CD4-positive, alpha-beta T cell (primary cell): ENCODE results near the gene HID1. TPM values are rescaled to one million over a fixed set of nuclear protein-coding genes. Genes with fewer than 3 reads are reported as not detected.

Source experiments
- ATAC-seq: fragments of 200-7000 bp; cut with Tn5 transposase; one replicate; pipeline ENCODE4 v1.10.0; 2022; ENCODE audit warnings: mild to moderate bottlenecking; ENCODE audit not compliant: poor library complexity
- CTCF ChIA-PET: fragments of 350-600 bp; sonication (Branson Sonifier 250); formaldehyde crosslinking; loops from one replicate; lab custom pipeline; 2021; ENCODE audit warnings: antibody characterized with exemption, inconsistent platforms; lab: Charles Lee
- POLR2A ChIA-PET: fragments of 350-600 bp; sonication (Branson Sonifier 250); formaldehyde crosslinking; loops from one replicate; lab custom pipeline; 2021; ENCODE audit warnings: antibody characterized with exemption, inconsistent platforms; lab: Charles Lee
- DNase-seq, 14 experiments: peaks; one replicate each; pipeline ENCODE4 v3.0.0-alpha.2; 2013 to 2020; ENCODE audit warnings: mixed read lengths in 2 of 14
- H3K27ac ChIP-seq, 2 donors: one replicate each; pipeline versions ENCODE4 v1.5.1 to v1.7.0; 2013; ENCODE audit warnings: low read length in 2 of 2, low read depth in 1 of 2, mild to moderate bottlenecking in 1 of 2
- H3K27me3 ChIP-seq, 2 experiments: 1 replicate in 1 of 2; 2 replicates in 1 of 2; pipeline versions ENCODE4 v1.6.1 to v1.7.0; 2013; ENCODE audit warnings: low read length in 2 of 2, control low read depth in 1 of 2, mild to moderate bottlenecking in 1 of 2, moderate library complexity in 1 of 2; ENCODE audit not compliant: insufficient read depth in 2 of 2, control insufficient read depth in 1 of 2
- H3K36me3 ChIP-seq: one replicate; pipeline ENCODE4 v1.6.1; 2013; ENCODE audit warnings: low read length, control low read depth; ENCODE audit not compliant: insufficient read depth
- H3K4me1 ChIP-seq: one replicate; pipeline ENCODE4 v1.6.1; 2013; ENCODE audit warnings: low read length, control low read depth; ENCODE audit not compliant: insufficient read depth
- H3K4me3 ChIP-seq: one replicate; pipeline ENCODE4 v1.5.1; 2013; ENCODE audit warnings: mild to moderate bottlenecking, low read length, moderate library complexity
- H3K9me3 ChIP-seq, 2 experiments: 1 replicate in 1 of 2; 2 replicates in 1 of 2; pipeline versions ENCODE4 v1.6.1 to v1.7.0; 2013; ENCODE audit warnings: low read length in 2 of 2, mild to moderate bottlenecking in 2 of 2, control low read depth in 1 of 2, moderate library complexity in 1 of 2; ENCODE audit not compliant: control insufficient read depth in 1 of 2, insufficient read depth in 1 of 2
- H3K27ac Mint-ChIP-seq: one replicate; pipeline ENCODE4 v1.8.0; 2020; ENCODE audit warnings: mixed read lengths
- H3K27me3 Mint-ChIP-seq: one replicate; pipeline ENCODE4 v1.8.0; 2021; ENCODE audit warnings: mixed read lengths
- H3K36me3 Mint-ChIP-seq: one replicate; pipeline ENCODE4 v1.8.0; 2021; ENCODE audit warnings: low read depth, mixed read lengths
- H3K4me1 Mint-ChIP-seq: one replicate; pipeline ENCODE4 v1.8.0; 2021; ENCODE audit warnings: low read depth, mixed read lengths
- H3K4me3 Mint-ChIP-seq: one replicate; pipeline ENCODE4 v1.8.0; 2020; ENCODE audit warnings: mild to moderate bottlenecking, mixed read lengths
- H3K9me3 Mint-ChIP-seq: one replicate; pipeline ENCODE4 v1.8.0; 2020; ENCODE audit warnings: mixed read lengths
- intact Hi-C, 2 experiments: fragments of 100-400 bp; cut with DNase I in 1 of 2; cut with micrococcal nuclease in 1 of 2; formaldehyde crosslinking; loops; one replicate each; pipeline versions ENCODE4 v1.15.1 to v1.9.0; 2023 to 2025; cut with DNase I, micrococcal nuclease
- total RNA-seq, 174 experiments: library from RNA in 2 of 174; stranded (reverse) in 2 of 174; gene quantifications; one replicate each; pipeline ENCODE4 v1.2.3 and lab custom pipeline; 2021 to 2026
- TF ChIP-seq, protein P1 (sequence below): fragments of 200-600 bp; IDR thresholded peaks from one replicate; pipeline ENCODE4 v1.8.0; 2022; ENCODE audit warnings: antibody characterized with exemption, mild to moderate bottlenecking

The HID1 gene
- total RNA-seq, 2 experiments from 2014 or later, result 31.8 to 31.9 TPM

GRCh38 chr17:74954115-74954514 lies 18.4 kb downstream of the HID1 start:
- no peak overlapping the region for H3K27ac Mint-ChIP-seq
- Histone ChIP-seq H3K27ac (no peak overlapping the region), H3K4me3 (no peak overlapping the region), H3K9me3 (peaks cover 0 to 3% of the 10 kb centered on the region in 2 experiments), H3K36me3 (no peaks in the 10 kb centered on the region), H3K4me1 (peaks cover 5% of the 10 kb centered on the region), H3K27me3 (no peaks in the 10 kb centered on the region)
- H3K27me3 Mint-ChIP-seq, result no peaks in the 10 kb centered on the region
- H3K4me1 Mint-ChIP-seq, result no peaks in the 10 kb centered on the region
- TF ChIP-seq, protein P1, sequence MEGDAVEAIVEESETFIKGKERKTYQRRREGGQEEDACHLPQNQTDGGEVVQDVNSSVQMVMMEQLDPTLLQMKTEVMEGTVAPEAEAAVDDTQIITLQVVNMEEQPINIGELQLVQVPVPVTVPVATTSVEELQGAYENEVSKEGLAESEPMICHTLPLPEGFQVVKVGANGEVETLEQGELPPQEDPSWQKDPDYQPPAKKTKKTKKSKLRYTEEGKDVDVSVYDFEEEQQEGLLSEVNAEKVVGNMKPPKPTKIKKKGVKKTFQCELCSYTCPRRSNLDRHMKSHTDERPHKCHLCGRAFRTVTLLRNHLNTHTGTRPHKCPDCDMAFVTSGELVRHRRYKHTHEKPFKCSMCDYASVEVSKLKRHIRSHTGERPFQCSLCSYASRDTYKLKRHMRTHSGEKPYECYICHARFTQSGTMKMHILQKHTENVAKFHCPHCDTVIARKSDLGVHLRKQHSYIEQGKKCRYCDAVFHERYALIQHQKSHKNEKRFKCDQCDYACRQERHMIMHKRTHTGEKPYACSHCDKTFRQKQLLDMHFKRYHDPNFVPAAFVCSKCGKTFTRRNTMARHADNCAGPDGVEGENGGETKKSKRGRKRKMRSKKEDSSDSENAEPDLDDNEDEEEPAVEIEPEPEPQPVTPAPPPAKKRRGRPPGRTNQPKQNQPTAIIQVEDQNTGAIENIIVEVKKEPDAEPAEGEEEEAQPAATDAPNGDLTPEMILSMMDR, result no peak
- H3K9me3 Mint-ChIP-seq, result no peaks in the 10 kb centered on the region
- ChIA-PET CTCF (no interaction called here), POLR2A (no interaction called here)
- no peak overlapping the region for H3K4me3 Mint-ChIP-seq
- no peak for ATAC-seq
- no peaks in the 10 kb centered on the region for H3K36me3 Mint-ChIP-seq
- no peak for DNase-seq
- intact Hi-C loops, result loop anchor here in 1 of 2 experiments (10.0 kb wide), 1 partner anchor 159 kb away; no protein-coding TSS in a partner anchor

- TF ChIP-seq, protein P1, result no peak
- no peak overlapping the region for H3K4me3 ChIP-seq
- Mint-ChIP-seq H3K27me3 (no peaks in the 10 kb centered on the region), H3K27ac (no peak overlapping the region), H3K36me3 (no peaks in the 10 kb centered on the region), H3K4me3 (no peak overlapping the region), H3K4me1 (no peaks in the 10 kb centered on the region), H3K9me3 (no peaks in the 10 kb centered on the region)
- no peak for ATAC-seq
- H3K27me3 ChIP-seq, result no peaks in the 10 kb centered on the region
- CTCF ChIA-PET, result no interaction called here
- H3K36me3 ChIP-seq, result no peaks in the 10 kb centered on the region
- POLR2A ChIA-PET, result no interaction called here
- H3K4me1 ChIP-seq, result peaks cover 5% of the 10 kb centered on the region
- H3K27ac ChIP-seq, result no peak overlapping the region
- peaks cover 0 to 3% of the 10 kb centered on the region in 2 experiments for H3K9me3 ChIP-seq
- intact Hi-C loops, result loop anchor here in 1 of 2 experiments (10.0 kb wide), 1 partner anchor 158 kb away; no protein-coding TSS in a partner anchor
- DNase-seq, result no peak
Measured at GRCh38 chr17:74953134-74953687, 19.3 kb downstream of the HID1 start.

DNA sequence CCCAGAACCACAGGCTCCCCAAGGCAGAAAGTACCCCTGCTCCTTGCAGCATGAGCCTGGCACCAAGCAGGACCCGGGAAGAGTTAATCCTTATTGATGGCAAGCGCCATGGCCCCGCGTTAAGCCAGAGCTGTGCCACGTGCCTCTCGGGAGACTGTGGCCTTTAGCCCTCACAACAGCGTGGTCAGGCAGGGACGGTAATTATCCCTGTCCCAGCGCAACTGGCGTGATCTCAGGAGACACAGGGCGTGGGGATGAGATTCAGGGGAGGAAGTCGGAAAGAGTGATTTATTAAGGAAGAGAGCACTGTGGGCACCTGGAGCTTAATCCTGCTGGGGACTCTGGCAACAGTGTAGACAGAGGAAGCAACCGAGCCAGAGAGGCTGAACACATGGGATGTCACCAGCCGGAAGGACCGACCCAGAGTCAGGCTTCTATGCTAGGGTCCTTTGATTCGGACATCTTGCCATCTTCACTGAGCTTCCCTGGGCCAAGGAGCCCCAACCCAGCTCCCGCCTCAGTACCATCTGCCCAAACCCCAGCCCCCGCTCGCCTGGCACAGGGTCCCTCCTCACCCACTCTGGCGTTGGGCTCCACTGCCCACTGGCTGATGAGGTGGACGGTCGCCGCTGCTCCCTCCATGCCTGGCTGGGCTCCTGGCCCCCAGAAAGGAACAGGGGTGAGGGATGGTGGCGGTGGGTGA lies 20.0 kb downstream of the HID1 start:
- no peaks in the 10 kb centered on the region for H3K4me1 Mint-ChIP-seq
- POLR2A ChIA-PET, result no interaction called here
- H3K27ac ChIP-seq, result no peak overlapping the region
- H3K9me3 Mint-ChIP-seq, result no peaks in the 10 kb centered on the region
- intact Hi-C loops, result loop anchor here in 1 of 2 experiments (10.0 kb wide), 1 partner anchor 158 kb away; no protein-coding TSS in a partner anchor
- peaks cover 0 to 3% of the 10 kb centered on the region in 2 experiments for H3K9me3 ChIP-seq
- CTCF ChIA-PET, result no interaction called here
- TF ChIP-seq, protein P1, result no peak
- H3K36me3 ChIP-seq, result no peaks in the 10 kb centered on the region
- H3K4me1 ChIP-seq, result no peaks in the 10 kb centered on the region
- ATAC-seq, result no peak
- no peak overlapping the region for H3K4me3 ChIP-seq
- no peak for DNase-seq
- no peaks in the 10 kb centered on the region for H3K36me3 Mint-ChIP-seq
- H3K4me3 Mint-ChIP-seq, result no peak overlapping the region
- no peaks in the 10 kb centered on the region for H3K27me3 ChIP-seq
- H3K27me3 Mint-ChIP-seq, result peaks cover 5% of the 10 kb centered on the region
- H3K27ac Mint-ChIP-seq, result no peak overlapping the region
